ENCODE data around the gene GLOD5.

GRCh38 chrX:48801280-48802088 lies 39.9 kb downstream of the GLOD5 start, which contains the start of gene HDAC6:
- TF ChIP-seq PATZ1 (CRISPR knock-in tag; IDR thresholded peaks at IDR 0.05; ENCODE audit: borderline replicate concordance) (no peak), ZNF8 (CRISPR knock-in tag; IDR thresholded peaks at IDR 0.05) (no peak), CSRNP3 (CRISPR knock-in tag; IDR thresholded peaks at IDR 0.05) (no peak), ARNTL (CRISPR knock-in tag; IDR thresholded peaks at IDR 0.05; ENCODE audit: borderline replicate concordance, low read depth) (no peak), BACH2 (CRISPR knock-in tag; IDR thresholded peaks at IDR 0.05; ENCODE audit: borderline replicate concordance) (no peak), TOX (CRISPR knock-in tag; IDR thresholded peaks at IDR 0.05; ENCODE audit: borderline replicate concordance) (no peak), OSR1 (CRISPR knock-in tag; IDR thresholded peaks at IDR 0.05) (no peak), TSHZ2 (CRISPR knock-in tag; IDR thresholded peaks at IDR 0.05) (no peak), ZNF70 (CRISPR knock-in tag; IDR thresholded peaks at IDR 0.05) (no peak), CREB5 (CRISPR knock-in tag; IDR thresholded peaks at IDR 0.05; ENCODE audit: low read depth) (no peak), PPARA (CRISPR knock-in tag; IDR thresholded peaks at IDR 0.05; ENCODE audit: borderline replicate concordance) (no peak)
